CD4-positive, alpha-beta T cell treated with Interleukin-17A for 1 hour (primary cell): ENCODE data around the gene MTHFS.
A peak's percentile ranks its signal among the peaks of the same experiment; 100 is the strongest.
"Not testable (repeated sequence)": the region's sequence is repeated elsewhere in the genome, so short reads cannot be mapped to it uniquely, and the experiment has no call there.

Experiments used
- DNase-seq: peaks from one replicate; pipeline ENCODE4 v3.0.0-alpha.2; 2020

Gene MTHFS

DNA sequence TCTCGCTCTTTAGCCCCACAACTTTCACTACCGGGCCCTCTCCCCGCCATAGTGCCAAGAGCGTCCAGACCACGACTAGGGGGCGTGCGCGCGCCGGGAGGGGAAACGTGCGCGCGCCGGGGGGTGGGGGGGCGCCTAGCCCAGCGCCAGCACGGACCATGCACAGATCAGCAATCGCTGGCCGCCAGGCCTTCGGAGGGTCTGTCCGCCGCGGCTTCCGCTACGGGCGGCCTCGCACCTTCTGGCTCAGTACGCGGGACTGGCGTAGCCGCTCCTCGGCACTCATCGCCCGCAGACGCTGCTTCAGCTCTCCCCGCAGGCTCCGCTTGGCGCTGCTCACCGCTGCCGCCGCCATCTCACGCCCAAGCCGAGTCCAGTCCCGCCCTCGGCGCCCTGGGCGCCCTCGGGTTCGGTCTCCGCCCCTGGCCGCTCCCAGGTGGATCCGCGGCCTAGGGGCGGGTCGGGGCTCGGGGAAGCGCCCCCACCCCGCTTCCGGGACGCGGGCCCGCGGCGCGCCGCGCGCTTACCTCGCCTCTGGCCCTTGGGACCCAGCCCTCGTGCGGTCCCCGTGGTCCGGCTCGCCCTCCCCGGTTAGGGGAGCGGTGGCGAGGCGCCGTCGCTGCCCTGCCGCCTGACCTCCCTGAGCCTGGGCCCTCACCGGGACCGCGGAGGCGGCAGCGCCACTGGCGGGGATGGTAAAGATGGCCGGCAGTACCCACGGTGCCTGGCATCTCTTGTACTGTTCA, at the start of gene MTHFS:
MTHFS (minus strand) TSS at position 381 of the 746 bp plus-strand sequence; CDS start at position 355, 26 bp downstream.
- peak; percentile 84 for DNase-seq

GRCh38 chr15:79944622-79945021, 47.8 kb upstream of the MTHFS start:
- no peak for DNase-seq

- DNase-seq, result no peak
These were observed 47.0 kb upstream of the MTHFS start for GRCh38 chr15:79943820-79944219.

DNA sequence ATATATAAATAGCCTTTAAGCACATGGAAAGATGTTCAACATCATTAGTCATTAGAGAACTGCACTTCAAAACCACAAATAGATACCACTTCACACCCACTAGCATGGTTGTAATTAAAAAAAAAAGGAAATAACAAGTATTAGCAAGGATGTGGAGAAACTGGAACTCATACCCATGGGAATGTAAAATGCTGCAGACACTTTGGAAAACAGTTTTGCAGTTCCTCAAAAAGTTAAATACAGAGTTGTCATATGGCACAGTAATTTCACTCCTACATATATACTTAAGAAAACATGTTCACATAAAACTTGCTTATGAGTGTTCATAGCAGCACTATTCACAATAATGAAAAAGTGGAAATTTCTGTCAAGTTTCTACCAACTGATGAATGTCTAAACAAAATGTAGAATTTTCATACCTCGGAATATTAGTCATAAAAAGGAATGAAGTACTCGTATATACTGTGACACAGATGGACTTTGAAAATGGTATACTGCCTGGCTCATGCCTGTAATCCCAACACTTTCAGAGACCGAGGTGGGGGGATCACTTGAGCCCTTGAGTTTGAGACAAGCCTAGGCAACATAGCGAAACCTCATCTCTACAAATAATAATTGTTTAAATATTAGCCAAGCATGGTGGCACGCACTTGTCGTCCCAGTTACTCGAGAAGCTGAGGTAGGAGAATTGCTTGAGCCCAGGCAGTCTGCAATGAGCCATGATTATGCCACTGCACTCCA, 46.1 kb upstream of the MTHFS start:
- DNase-seq, result no peak

- no peak for DNase-seq
These were observed 42.6 kb upstream of the MTHFS start for GRCh38 chr15:79939399-79939798.

GRCh38 chr15:79938143-79938542, 41.3 kb upstream of the MTHFS start:
- no peak for DNase-seq

DNA sequence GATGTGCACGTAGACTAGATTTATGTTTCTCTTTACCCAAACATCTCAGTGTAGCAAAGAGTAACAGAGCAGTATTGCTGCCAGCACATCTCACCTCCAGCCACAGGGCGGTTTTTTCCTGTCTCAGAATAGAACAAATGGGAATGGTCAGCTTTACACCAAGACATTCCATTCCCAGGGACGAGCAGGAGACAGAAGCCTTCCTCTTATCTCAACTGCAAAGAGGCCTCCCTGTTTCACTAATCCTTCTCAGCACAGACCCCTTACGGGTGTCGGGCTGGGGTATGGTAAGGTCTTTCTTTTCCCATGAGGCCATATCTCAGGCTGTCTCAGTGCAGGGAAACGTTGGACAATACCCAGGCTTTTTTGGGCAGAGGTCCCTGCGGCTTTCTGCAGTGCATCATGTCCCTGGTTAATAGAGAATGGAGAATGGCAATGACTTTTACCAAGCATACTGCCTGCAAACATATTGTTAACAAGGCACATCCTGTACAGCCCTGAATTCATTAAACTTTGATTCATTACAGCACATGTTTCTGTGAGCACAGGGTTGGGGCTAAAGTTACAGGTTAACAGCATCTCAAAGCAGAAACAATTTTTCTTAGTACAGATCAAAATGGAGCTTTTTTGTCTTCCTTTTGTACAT, 38.9 kb upstream of the MTHFS start:
- DNase-seq, result not testable (repeated sequence)

- DNase-seq, result no peak
These were observed 36.4 kb upstream of the MTHFS start for GRCh38 chr15:79933231-79933630.

DNA sequence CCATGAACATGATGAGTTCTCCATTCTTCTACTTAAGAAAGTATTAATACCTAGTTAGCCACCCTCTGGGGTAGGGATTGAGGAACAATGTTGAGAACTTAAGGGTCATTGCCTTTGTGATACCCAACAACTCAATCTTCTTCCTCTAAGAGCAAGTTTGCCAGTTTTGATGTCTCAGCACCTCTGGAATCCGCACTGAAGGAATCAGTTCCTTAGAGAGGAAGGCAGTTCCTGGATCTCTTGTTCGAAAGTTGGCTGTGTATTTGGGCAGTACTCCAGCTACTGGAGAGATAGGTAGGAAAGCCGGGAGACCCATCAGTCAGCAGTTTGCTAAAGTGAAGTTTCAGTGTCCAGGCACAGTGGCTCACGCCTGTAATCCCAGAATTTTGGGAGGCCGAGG, 35.6 kb upstream of the MTHFS start:
- no peak for DNase-seq

DNA sequence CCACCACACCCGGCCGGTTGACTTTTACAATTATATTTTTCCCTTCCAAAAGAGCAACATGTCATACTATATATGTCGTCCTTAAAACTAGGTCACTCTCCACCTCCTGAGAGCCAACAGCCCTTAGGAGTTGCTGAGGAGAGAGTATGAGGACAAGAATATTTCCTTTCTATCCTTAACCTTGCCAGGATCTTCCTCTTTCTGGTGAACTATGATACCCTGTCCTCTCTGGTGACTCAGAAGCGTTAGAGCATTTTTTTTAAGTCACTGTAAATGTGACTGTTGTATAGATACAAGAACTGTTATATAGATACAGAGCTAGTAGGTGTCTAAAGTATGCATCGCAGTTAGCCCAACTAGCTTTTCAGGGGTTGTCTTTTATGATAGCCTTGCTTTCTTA, 33.7 kb upstream of the MTHFS start:
- no peak for DNase-seq

DNA sequence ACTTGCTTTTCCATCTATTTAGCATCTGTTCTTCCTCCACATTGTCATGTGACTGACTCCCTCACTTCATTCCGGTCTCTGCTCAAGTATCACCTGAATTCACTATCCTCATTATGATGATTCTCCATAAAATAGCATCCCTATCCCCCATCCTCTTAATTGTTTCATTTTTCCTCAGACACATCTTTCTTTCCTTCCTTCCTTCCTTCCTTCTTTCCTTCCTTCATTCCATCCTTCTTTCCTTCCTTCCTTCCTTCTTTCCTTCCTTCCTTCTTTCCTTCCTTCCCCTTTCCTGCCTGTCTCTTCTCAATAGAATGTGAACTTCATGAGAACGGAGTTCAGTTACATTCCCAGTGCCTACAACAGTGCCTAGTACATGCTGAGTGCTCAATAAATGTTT, 32.6 kb upstream of the MTHFS start:
- no peak for DNase-seq

DNA sequence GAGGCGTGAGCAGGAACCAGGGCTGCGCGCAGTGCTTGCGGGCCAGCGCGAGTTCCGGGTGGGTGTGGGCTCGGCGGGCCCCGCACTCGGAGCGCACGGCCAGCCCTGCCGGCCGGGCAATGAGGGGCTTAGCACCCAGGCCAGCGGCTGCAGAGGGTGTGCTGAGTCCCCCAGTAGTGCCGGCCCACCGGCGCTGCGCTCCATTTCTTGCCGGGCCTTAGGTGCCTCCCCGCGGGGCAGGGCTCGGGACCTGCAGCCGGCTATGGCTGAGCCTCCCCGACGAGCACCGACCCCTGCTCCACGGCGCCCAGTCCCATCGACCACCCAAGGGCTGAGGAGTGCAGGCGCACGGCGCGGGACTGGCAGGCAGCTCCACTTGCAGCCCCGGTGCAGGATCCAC, 29.3 kb upstream of the MTHFS start:
- DNase-seq, result not testable (repeated sequence)

DNA sequence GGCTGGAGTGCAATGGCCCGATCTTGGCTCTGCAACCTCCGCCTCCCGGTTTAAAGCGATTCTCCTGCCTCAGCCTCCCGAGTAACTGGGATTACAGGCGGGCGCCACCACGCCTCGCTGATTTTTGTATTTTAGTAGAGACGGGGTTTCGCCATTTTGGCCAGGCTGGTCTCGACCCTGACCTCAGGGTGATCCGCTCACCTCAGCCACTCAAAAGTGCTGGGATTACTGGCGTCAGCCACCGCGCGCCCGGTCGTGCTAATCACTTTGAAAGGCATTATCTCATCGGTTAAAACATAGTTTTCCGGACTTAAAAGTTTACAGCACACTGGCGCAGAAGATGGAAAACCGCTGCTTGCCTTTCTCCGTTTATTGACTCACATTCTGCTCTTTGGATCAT, 27.6 kb upstream of the MTHFS start:
- DNase-seq, result no peak

GRCh38 chr15:79923515-79924169, 26.8 kb upstream of the MTHFS start:
- DNase-seq, result peak; percentile 99

- peak; percentile 79 for DNase-seq
These were observed 26.3 kb upstream of the MTHFS start for GRCh38 chr15:79923079-79923514.

DNA sequence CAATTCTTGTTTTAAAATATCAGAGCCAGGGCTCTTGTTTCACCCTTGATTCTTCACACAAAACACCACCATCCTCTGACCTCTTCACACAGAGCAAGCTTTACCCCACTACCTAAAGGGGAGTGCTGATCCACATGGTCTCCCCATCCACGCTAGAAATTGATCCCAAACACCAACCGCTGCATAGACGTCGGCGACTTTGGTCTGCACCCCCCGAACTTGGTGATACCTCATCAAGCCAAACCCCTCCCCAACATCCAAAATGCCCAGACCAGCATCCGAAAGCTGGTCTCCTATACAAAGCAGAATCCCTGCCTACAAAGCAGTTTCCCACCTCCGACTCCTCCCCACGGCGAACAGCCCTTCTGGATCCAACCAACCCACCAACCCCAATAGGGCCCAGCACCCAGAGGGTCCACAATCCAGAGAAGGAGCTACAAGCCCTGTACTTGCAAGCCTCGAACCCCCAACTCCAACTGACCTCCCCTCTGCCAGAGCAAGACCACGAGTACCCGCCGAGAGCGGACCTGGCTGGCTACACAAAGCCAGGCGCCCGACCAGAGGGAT, 25.8 kb upstream of the MTHFS start:
- DNase-seq, result no peak

GRCh38 chr15:79919749-79920511, 23.1 kb upstream of the MTHFS start:
- DNase-seq, result no peak

DNA sequence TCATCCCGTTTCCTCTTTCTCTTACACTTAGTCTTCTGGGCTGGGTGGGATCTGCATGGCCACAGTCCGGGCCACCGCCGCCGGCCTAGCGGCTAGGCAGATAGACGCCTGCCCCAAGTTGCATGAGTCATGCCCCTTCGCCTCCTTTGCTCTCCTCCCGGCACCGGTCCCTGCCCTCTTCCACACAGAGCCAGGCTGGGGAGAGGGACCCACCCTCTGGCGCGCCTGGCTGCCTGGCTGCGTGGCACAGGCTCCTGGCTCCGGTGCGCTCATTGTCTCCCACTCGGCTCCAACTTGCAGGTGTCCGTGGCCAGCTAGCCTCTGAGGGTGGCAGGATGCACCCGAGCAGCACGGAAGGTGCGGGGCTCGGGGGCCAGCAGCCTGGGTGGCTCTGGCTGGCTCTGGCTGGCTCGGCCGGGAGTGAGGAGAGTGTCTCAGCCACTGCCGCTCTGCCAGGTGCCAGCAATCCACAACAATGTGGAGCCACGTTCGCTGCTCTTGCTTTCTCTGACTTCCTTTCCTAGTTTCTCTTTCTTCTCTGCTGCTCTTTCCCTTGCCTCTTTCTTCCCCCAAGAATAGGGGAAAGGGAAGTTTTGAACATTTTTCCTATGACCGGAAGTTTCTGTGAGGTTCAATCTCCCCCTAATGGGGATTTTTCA, 22.4 kb upstream of the MTHFS start:
- no peak for DNase-seq

GRCh38 chr15:79918278-79918677, 21.5 kb upstream of the MTHFS start:
- no peak for DNase-seq

DNA sequence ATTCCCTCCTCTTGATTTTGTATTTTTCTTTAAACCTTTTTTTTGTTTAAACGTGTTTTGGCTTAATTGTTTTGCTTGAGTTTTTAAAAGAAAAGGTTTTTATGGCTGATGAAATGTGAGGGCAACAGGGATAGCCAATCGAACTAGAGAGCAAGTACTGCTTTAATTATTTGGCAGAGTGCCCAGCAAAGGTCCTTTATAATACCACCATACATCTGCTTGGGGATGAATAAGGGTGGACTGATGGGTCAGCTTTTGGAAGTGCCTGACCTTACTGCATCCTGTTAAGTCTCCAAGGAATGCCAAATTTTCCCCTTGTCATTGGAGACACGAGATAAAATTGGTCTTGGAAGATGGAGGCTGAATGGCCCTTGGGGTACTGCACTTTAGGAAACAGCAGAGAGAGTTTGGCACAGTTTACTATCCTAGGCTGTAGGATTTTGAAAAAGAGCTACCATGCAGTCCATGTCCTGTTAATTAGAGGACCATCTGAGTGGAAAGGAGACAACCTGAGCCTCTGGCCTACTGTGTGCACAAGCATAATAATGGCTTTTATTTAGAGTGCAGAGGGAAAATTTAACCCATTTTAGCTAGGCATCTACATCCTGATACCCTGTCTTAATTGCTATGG, 19.8 kb upstream of the MTHFS start:
- DNase-seq, result no peak
